ENCODE measurements around the gene FSTL4. TPM values are rescaled to one million over a fixed set of nuclear protein-coding genes. Genes with fewer than 3 reads are reported as not detected.

FSTL4 gene
- total and polyA plus RNA-seq, 8 donors = 0.11 to 2.9 (median 0.22) TPM

DNA sequence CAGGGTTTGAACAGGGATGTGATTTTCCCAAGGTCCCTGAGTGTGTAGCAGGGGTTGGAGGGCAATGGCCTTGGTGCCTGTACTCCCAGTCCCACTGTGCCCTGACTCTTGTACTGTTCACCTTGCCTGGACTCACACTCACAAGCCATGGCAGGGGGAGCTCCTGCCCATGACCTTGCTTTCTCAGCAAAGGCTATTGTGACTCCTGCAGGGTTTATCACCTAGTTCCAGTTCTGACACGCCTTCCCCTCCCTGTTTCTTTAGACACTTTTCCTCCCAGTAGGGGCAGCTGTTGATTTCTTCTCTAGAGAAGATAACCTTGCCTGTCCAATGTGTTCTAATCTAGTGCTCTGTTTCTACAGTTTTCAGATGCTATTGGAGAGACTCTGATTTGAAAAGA is 139.5 kb downstream of the FSTL4 start:
- Histone ChIP-seq H3K36me3 (no peaks in the 10 kb centered on the region), H3K4me1 (no peaks in the 10 kb centered on the region), H3K27me3 (peaks cover 0 to 36% of the 10 kb centered on the region in 2 donors), H3K4me3 (no peak overlapping the region), H3K27ac (no peak overlapping the region), H3K9me3 (no peaks in the 10 kb centered on the region)
- intact Hi-C loops (cut with DNase I) = no loop called here
- DNase-seq (no peak), ATAC-seq (no peak)
- TF ChIP-seq, protein P1, sequence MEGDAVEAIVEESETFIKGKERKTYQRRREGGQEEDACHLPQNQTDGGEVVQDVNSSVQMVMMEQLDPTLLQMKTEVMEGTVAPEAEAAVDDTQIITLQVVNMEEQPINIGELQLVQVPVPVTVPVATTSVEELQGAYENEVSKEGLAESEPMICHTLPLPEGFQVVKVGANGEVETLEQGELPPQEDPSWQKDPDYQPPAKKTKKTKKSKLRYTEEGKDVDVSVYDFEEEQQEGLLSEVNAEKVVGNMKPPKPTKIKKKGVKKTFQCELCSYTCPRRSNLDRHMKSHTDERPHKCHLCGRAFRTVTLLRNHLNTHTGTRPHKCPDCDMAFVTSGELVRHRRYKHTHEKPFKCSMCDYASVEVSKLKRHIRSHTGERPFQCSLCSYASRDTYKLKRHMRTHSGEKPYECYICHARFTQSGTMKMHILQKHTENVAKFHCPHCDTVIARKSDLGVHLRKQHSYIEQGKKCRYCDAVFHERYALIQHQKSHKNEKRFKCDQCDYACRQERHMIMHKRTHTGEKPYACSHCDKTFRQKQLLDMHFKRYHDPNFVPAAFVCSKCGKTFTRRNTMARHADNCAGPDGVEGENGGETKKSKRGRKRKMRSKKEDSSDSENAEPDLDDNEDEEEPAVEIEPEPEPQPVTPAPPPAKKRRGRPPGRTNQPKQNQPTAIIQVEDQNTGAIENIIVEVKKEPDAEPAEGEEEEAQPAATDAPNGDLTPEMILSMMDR (IDR thresholded peaks at IDR 0.05) = no peak

DNA sequence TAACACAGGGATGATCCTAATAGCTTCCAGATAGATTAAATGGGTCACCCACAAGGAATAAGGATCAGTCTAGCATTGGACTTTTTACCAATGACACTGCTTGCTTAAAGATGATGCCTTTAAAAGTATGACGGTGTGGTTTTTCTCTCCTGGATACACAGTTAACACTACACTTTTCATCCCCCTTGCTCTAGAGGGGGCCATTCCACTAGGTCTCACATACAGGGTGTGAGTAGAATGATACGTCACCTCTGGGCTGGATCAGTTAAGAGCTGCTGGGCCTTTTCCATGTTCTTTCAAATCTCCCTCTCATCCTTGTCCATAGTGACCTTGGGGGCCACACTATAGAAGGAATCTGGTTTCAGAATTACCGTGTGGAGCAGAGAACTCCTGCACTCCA is 140.6 kb downstream of the FSTL4 start:
- Histone ChIP-seq H3K4me1 (no peaks in the 10 kb centered on the region), H3K9me3 (no peaks in the 10 kb centered on the region), H3K27ac (no peak overlapping the region), H3K36me3 (no peaks in the 10 kb centered on the region), H3K4me3 (no peak overlapping the region), H3K27me3 (peaks cover 0 to 36% of the 10 kb centered on the region in 2 donors)
- ATAC-seq (no peak), DNase-seq (no peak)
- TF ChIP-seq, protein P1 (IDR thresholded peaks at IDR 0.05) = no peak
- intact Hi-C loops (cut with DNase I) = no loop called here

DNA sequence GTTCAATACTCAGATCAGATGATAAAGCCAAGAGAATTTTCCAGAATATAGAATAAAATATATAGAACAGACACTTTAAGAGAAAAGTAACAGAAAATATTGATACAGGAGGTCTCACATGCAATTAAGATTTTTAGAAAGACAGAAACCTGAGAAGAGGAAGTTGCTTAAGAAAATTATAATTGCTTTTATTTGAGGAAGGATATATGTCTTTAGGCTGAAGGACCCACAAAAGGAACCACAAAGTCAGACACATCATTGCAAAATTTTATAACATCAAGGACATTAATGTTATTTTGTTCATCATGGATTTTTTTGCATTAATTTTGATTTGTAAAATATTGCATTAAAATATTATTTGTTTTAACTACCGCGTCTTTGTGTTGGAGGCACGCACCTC is 141.5 kb downstream of the FSTL4 start:
- ATAC-seq = no peak
- TF ChIP-seq, protein P1 (IDR thresholded peaks at IDR 0.05) = no peak
- intact Hi-C loops (cut with DNase I) = no loop called here

DNA sequence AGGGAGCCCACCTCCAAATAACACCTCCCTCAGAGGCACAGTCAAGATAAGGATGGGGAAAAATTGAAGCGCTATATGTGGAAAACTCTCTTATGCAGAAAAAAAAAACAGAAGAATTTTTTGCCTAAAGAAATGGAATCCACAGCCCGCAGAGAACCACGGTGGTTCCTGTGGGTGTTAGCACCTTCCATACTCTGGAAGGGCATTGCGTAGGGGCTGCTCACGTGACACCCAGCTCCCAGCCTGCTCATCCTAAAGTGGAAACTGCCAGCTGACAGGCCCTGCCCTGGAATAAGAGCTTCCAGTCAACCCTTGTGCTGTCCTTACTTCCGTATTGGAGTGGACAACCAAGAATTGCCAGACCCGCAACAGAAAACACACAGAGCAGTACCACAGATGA is 142.5 kb downstream of the FSTL4 start:
- no peak overlapping the region for H3K27ac ChIP-seq
- ATAC-seq (no peak), DNase-seq (no peak)
- TF ChIP-seq, protein P1 (IDR thresholded peaks at IDR 0.05) = no peak
- H3K4me1 ChIP-seq = no peaks in the 10 kb centered on the region
- H3K9me3 ChIP-seq = no peaks in the 10 kb centered on the region
- H3K27me3 ChIP-seq = peaks cover 0 to 23% of the 10 kb centered on the region in 2 donors
- no peaks in the 10 kb centered on the region for H3K36me3 ChIP-seq
- no peak overlapping the region for H3K4me3 ChIP-seq
- intact Hi-C loops (cut with DNase I) = no loop called here

More for the DNA sequence above, 141.5 kb downstream of the FSTL4 start:
- H3K27me3 ChIP-seq = peaks cover 0 to 33% of the 10 kb centered on the region in 2 donors
- no peaks in the 10 kb centered on the region for H3K9me3 ChIP-seq
- H3K4me3 ChIP-seq = no peak overlapping the region
- DNase-seq = no peak
- no peaks in the 10 kb centered on the region for H3K4me1 ChIP-seq
- no peaks in the 10 kb centered on the region for H3K36me3 ChIP-seq
- H3K27ac ChIP-seq = no peak overlapping the region

DNA sequence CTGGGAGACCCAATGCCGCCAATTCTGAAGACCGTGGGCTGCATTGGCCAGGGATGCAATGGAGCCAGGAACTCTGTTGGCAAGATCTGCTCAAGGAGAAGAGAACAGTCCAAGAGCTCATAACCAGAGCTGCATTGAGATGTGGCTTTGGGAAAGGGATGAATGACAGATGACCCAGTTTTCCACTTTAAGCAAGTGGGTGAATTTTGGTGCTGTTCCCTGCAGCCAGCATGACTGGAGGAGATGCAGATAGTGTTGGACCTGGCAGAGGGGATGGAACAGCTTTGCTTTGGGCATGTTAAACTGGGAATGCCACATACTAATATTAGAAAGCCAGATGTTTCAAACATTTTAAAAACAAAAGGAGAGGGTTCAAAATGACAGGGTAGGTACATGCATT is 143.1 kb downstream of the FSTL4 start:
- ATAC-seq (no peak), DNase-seq (no peak)
- no peaks in the 10 kb centered on the region for H3K36me3 ChIP-seq
- H3K27me3 ChIP-seq = peaks cover 0 to 18% of the 10 kb centered on the region in 2 donors
- H3K4me1 ChIP-seq = no peaks in the 10 kb centered on the region
- intact Hi-C loops (cut with DNase I) = no loop called here
- H3K9me3 ChIP-seq = no peaks in the 10 kb centered on the region
- TF ChIP-seq, protein P1 (IDR thresholded peaks at IDR 0.05) = no peak
- H3K4me3 ChIP-seq = no peak overlapping the region
- no peak overlapping the region for H3K27ac ChIP-seq
